Measurements from ENCODE around the gene BUB1.
"Not testable (repeated sequence)": the region's sequence is repeated elsewhere in the genome, so short reads cannot be mapped to it uniquely, and the experiment has no call there.

BUB1 gene

DNA sequence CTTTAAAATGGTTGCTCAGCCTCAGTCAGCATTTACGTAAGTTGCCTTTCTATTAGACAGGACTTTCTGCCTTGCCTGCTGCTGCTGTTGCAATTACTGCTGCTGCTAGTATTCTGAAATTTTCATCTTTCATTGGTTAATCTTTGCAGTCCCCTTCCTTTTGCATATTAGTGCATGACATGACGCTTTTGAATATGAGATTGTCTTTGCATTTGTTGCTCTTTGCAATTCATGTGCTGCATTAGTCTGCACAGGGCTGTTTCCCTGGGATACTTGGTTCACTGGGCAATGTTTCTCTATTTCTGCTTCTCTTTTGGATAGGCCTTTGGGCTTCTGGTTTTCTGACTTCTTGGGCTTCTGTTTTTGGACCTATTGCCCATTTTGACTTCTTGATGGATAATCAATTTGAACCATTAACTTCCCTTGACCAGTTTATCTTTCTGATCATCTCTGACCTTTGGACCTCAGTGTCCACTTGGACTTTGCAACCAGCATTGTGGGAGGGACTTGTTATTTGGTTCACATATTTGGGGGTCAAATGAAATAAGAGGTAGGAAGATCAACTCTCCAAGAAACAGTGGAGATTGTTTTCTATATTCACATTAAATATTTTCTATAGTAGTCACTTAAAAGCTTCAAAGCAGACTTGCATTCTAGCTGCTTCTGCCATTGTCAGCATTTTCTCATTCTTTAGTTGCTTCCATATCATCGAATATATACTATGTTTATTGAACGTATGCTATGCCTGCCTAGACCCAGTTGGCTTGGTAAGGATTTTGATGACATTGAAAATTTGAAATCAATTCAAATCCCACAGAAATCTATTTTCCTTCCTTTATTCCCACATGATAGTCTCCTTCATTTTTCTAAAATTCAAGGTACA, 12.5 kb upstream of the BUB1 start:
- DNase-seq (ENCODE audit: low read depth, low spot score) = no peak
- H3K9me3 ChIP-seq (ENCODE audit: insufficient read depth, low read length) = peaks cover 42% of the 10 kb centered on the region

DNA sequence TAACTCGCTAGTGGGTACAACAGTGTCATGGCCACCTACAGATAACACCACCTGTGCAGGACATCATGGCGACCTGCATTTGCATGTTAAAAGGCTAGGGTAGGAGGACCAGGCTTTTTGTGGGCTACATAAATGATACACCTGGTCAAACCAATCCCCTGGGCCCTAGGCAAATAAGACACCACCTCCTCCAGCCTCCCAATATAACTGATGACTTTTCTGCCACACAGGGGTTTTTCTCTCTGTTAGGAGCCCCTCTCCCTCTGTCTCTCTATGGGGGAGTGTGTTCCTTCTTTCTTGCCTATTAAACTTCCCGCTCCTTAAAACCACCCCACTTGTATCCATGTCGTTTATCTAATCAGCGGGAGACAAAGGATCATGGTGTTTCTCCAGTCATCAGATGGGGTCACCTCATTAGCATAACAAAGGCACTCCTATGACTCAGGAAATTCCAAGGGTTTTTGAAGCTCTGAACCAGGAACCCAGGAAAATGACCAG, 10.8 kb upstream of the BUB1 start:
- H3K9ac ChIP-seq (ENCODE audit: insufficient read length, low read depth) = no peak overlapping the region
- peaks cover 2% of the 10 kb centered on the region for H3K4me1 ChIP-seq (ENCODE audit: insufficient read depth, insufficient read length)
- H3K9me3 ChIP-seq (ENCODE audit: insufficient read depth, low read length) = peaks cover 55% of the 10 kb centered on the region
- no peak overlapping the region for H3K4me3 ChIP-seq (ENCODE audit: insufficient read length, low read depth)
- no peaks in the 10 kb centered on the region for H3K27me3 ChIP-seq (ENCODE audit: insufficient read depth, insufficient read length)
- peak; percentile 99 for DNase-seq (ENCODE audit: low read depth, low spot score)
- TF ChIP-seq ZNF274 (IDR thresholded peaks at IDR 0.05; ENCODE audit: low read depth, low read length) = no peak
- TF ChIP-seq YY1 (IDR thresholded peaks at IDR 0.05; ENCODE audit: insufficient read depth, insufficient read length) = peak; percentile 21
- H3K36me3 ChIP-seq (ENCODE audit: insufficient read depth, insufficient read length, low read length) = no peaks in the 10 kb centered on the region

More for the DNA sequence above, 12.5 kb upstream of the BUB1 start:
- Histone ChIP-seq H3K9ac (ENCODE audit: insufficient read length, low read depth) (no peak overlapping the region), H3K4me3 (ENCODE audit: insufficient read length, low read depth) (no peak overlapping the region), H3K4me1 (ENCODE audit: insufficient read depth, insufficient read length) (peaks cover 2% of the 10 kb centered on the region), H3K36me3 (ENCODE audit: insufficient read depth, insufficient read length, low read length) (no peaks in the 10 kb centered on the region), H3K27me3 (ENCODE audit: insufficient read depth, insufficient read length) (no peaks in the 10 kb centered on the region)
- TF ChIP-seq YY1 (IDR thresholded peaks at IDR 0.05; ENCODE audit: insufficient read depth, insufficient read length) (no peak), SUZ12 (IDR thresholded peaks at IDR 0.05; ENCODE audit: extremely low read depth, insufficient read depth, insufficient read length) (no peak), ZNF274 (IDR thresholded peaks at IDR 0.05; ENCODE audit: low read depth, low read length) (no peak)

DNA sequence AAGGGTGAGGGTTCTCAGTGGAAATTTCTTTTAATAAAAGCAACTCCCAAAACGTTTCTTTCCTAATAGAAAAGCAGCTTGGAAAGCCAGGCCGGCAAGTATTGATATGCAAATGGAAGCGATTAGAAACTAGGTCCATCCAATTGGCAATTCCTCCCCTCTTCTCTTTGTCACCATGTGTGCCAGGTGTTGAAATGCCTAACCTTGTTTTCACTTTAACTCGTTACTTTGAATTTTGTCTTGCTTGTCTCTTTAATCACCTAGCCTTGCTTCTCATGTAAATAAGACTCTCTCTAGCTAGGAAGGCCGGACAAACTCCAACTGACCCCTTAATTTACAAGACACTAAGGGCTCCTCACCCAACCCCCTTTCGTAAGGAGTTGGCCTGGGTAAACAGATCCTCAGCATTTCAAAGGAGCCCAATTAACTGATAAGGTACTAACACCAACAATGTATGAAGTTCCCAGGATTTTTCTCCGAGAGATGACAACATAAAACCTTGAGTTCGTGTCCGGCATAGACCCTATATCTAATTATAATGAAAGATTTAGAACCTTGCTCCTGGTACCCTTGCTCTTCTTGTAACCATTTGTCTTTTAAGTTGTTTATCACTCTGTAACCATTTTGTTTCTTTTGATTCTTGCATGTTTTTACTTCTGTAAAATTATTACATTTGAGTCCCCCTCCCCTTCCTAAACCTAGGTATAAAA, 10.1 kb upstream of the BUB1 start:
- H3K9ac ChIP-seq (ENCODE audit: insufficient read length, low read depth); H3K4me3 ChIP-seq (ENCODE audit: insufficient read length, low read depth): not testable (repeated sequence)

DNA sequence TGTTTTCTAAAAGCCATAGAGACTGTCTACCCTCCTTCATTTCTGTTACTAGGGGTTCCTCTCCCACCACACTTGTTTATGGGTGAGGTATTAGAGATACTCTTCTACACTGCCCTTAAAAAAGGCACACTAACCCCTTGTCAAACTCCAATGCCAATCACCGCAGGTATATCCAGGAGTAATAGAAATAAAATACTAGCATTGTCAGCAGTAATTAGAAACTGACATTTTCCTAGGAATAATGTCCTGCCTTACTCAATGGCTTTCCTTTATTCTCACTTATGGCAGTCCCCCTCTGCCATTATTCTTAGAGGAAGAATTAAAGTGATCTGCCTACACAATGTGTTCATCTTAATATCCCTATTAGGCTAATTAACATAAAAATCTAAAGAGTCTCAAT, 5.0 kb upstream of the BUB1 start:
- no peak for TF ChIP-seq YY1 (IDR thresholded peaks at IDR 0.05; ENCODE audit: insufficient read depth, insufficient read length)
- Histone ChIP-seq H3K27me3 (ENCODE audit: insufficient read depth, insufficient read length) (no peaks in the 10 kb centered on the region), H3K4me3 (ENCODE audit: insufficient read length, low read depth) (no peak overlapping the region), H3K36me3 (ENCODE audit: insufficient read depth, insufficient read length, low read length) (no peaks in the 10 kb centered on the region), H3K4me1 (ENCODE audit: insufficient read depth, insufficient read length) (peaks cover 2% of the 10 kb centered on the region), H3K9ac (ENCODE audit: insufficient read length, low read depth) (no peak overlapping the region), H3K9me3 (ENCODE audit: insufficient read depth, low read length) (peaks cover 46% of the 10 kb centered on the region)
- no peak for DNase-seq (ENCODE audit: low read depth, low spot score)

More for the DNA sequence above, 10.1 kb upstream of the BUB1 start:
- not testable (repeated sequence) for H3K4me1 ChIP-seq (ENCODE audit: insufficient read depth, insufficient read length); H3K36me3 ChIP-seq (ENCODE audit: insufficient read depth, insufficient read length, low read length); H3K27me3 ChIP-seq (ENCODE audit: insufficient read depth, insufficient read length)
- peak; percentile 86 for DNase-seq (ENCODE audit: low read depth, low spot score)
- H3K9me3 ChIP-seq (ENCODE audit: insufficient read depth, low read length) = peaks cover 55% of the 10 kb centered on the region

DNA sequence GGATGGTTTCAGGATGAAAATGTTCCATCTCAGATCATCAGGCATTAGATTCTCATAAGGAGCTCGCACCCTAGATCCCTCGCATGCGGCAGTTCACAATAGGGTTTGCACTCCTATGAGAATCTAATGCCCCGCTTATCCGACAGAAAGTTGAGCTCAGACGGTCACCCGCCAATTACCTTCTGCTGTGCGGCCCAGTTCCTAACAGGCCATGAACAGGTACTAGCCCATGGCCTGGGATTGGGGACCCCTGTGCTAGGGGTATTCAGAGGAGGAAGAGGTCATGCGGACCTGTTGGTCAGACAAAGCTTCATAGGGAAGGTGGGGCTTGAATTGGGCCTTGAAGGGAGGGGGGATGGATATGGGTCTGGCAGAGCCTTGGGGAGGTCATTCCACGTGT, 4.4 kb upstream of the BUB1 start:
- DNase-seq (ENCODE audit: low read depth, low spot score) = no peak
- no peak overlapping the region for H3K4me3 ChIP-seq (ENCODE audit: insufficient read length, low read depth)
- H3K4me1 ChIP-seq (ENCODE audit: insufficient read depth, insufficient read length) = peaks cover 2% of the 10 kb centered on the region
- H3K9ac ChIP-seq (ENCODE audit: insufficient read length, low read depth) = no peak overlapping the region
- H3K9me3 ChIP-seq (ENCODE audit: insufficient read depth, low read length) = peaks cover 42% of the 10 kb centered on the region
- no peaks in the 10 kb centered on the region for H3K36me3 ChIP-seq (ENCODE audit: insufficient read depth, insufficient read length, low read length)
- TF ChIP-seq SUZ12 (IDR thresholded peaks at IDR 0.05; ENCODE audit: extremely low read depth, insufficient read depth, insufficient read length) = no peak
- no peak for TF ChIP-seq ZNF274 (IDR thresholded peaks at IDR 0.05; ENCODE audit: low read depth, low read length)
- TF ChIP-seq YY1 (IDR thresholded peaks at IDR 0.05; ENCODE audit: insufficient read depth, insufficient read length) = no peak
- H3K27me3 ChIP-seq (ENCODE audit: insufficient read depth, insufficient read length) = no peaks in the 10 kb centered on the region

DNA sequence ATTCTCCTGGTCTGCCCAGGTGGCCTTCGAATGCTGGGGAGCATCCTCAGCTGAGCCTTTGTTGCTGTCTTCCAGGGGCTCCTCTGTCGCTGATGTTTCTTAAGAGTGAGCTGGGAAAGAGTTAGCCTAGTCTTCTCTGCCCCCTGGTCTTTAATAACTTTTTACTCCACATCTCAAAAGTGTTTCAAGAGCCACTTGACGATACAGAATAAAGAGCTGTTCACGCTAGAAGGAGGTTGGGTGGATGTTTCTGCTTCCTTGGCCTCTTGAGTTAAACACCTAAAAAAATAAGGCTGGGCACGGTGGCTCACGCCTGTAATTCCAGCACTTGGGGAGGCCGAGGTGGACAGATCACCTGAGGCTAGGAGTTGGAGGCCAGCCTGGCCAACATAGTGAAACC, 2.8 kb upstream of the BUB1 start:
- Histone ChIP-seq H3K9me3 (ENCODE audit: insufficient read depth, low read length) (peaks cover 27% of the 10 kb centered on the region), H3K36me3 (ENCODE audit: insufficient read depth, insufficient read length, low read length) (peaks cover 8% of the 10 kb centered on the region), H3K4me1 (ENCODE audit: insufficient read depth, insufficient read length) (no peaks in the 10 kb centered on the region), H3K9ac (ENCODE audit: insufficient read length, low read depth) (no peak overlapping the region), H3K27me3 (ENCODE audit: insufficient read depth, insufficient read length) (no peaks in the 10 kb centered on the region), H3K4me3 (ENCODE audit: insufficient read length, low read depth) (no peak overlapping the region)
- DNase-seq (ENCODE audit: low read depth, low spot score) = no peak
- TF ChIP-seq ZNF274 (IDR thresholded peaks at IDR 0.05; ENCODE audit: low read depth, low read length) (no peak), SUZ12 (IDR thresholded peaks at IDR 0.05; ENCODE audit: extremely low read depth, insufficient read depth, insufficient read length) (no peak), YY1 (IDR thresholded peaks at IDR 0.05; ENCODE audit: insufficient read depth, insufficient read length) (no peak)

DNA sequence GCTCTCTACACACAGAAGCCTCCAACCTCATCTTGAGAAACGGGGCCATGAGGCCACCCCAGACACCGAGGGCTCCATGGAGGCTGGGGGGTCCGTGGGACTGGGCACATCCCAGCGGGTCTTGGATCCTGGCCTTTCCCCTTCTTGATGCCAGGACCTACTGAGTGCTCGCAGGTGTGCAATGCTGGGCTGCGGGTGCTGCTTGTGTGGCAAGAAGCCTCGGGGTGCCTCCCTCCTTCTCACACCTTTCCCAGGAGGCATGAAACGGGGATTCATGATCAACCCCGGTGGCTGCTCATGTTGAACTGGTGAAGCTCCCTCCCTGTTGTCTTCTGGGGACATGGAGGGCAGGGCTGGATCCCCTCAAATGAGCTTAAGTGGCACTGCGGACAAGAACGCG, 2.0 kb upstream of the BUB1 start:
- Histone ChIP-seq H3K9me3 (ENCODE audit: insufficient read depth, low read length) (peaks cover 18% of the 10 kb centered on the region; the same call in 1 of the 2 replicates), H3K36me3 (ENCODE audit: insufficient read depth, insufficient read length, low read length) (peaks cover 12% of the 10 kb centered on the region), H3K27me3 (ENCODE audit: insufficient read depth, insufficient read length) (no peaks in the 10 kb centered on the region), H3K4me3 (ENCODE audit: insufficient read length, low read depth) (no peak overlapping the region), H3K4me1 (ENCODE audit: insufficient read depth, insufficient read length) (peaks cover 1% of the 10 kb centered on the region), H3K9ac (ENCODE audit: insufficient read length, low read depth) (no peak overlapping the region)
- TF ChIP-seq YY1 (IDR thresholded peaks at IDR 0.05; ENCODE audit: insufficient read depth, insufficient read length) (no peak), ZNF274 (IDR thresholded peaks at IDR 0.05; ENCODE audit: low read depth, low read length) (no peak), SUZ12 (IDR thresholded peaks at IDR 0.05; ENCODE audit: extremely low read depth, insufficient read depth, insufficient read length) (no peak)
- DNase-seq (ENCODE audit: low read depth, low spot score) = no peak

Data from NT2/D1 (cell line).